Measurements from ENCODE around the gene DDX31.

DDX31 gene

GRCh38 chr9:132694144-132694543, 24.4 kb upstream of the DDX31 start:
- no peak for DNase-seq (ENCODE audit: insufficient read length, low spot score)
- no peak for TF ChIP-seq POLR2A (IDR thresholded peaks at IDR 0.05; ENCODE audit: low read depth, low read length)
- FAIRE-seq, result peak; percentile 87

GRCh38 chr9:132690696-132691095, 20.9 kb upstream of the DDX31 start:
- FAIRE-seq (no peak), DNase-seq (ENCODE audit: insufficient read length, low spot score) (no peak)
- no peak for TF ChIP-seq POLR2A (IDR thresholded peaks at IDR 0.05; ENCODE audit: low read depth, low read length)

- FAIRE-seq (no peak), DNase-seq (ENCODE audit: insufficient read length, low spot score) (no peak)
- TF ChIP-seq POLR2A (IDR thresholded peaks at IDR 0.05; ENCODE audit: low read depth, low read length), result no peak
Measured at GRCh38 chr9:132683873-132684272, 14.1 kb upstream of the DDX31 start.

- TF ChIP-seq POLR2A (IDR thresholded peaks at IDR 0.05; ENCODE audit: low read depth, low read length), result no peak
- DNase-seq (ENCODE audit: insufficient read length, low spot score), result no peak
- FAIRE-seq, result no peak
Measured at GRCh38 chr9:132681561-132681960, 11.8 kb upstream of the DDX31 start.

GRCh38 chr9:132679946-132680625, 10.3 kb upstream of the DDX31 start:
- FAIRE-seq (no peak), DNase-seq (ENCODE audit: insufficient read length, low spot score) (no peak)
- TF ChIP-seq POLR2A (IDR thresholded peaks at IDR 0.05; ENCODE audit: low read depth, low read length), result no peak

GRCh38 chr9:132677976-132678375, 8.2 kb upstream of the DDX31 start:
- TF ChIP-seq POLR2A (IDR thresholded peaks at IDR 0.05; ENCODE audit: low read depth, low read length), result no peak
- no peak for FAIRE-seq

GRCh38 chr9:132674485-132674884, 4.7 kb upstream of the DDX31 start:
- FAIRE-seq, result no peak
- no peak for DNase-seq (ENCODE audit: insufficient read length, low spot score)
- TF ChIP-seq POLR2A (IDR thresholded peaks at IDR 0.05; ENCODE audit: low read depth, low read length), result no peak

More at GRCh38 chr9:132677976-132678375, 8.2 kb upstream of the DDX31 start:
- no peak for DNase-seq (ENCODE audit: insufficient read length, low spot score)

GRCh38 chr9:132673355-132673754, 3.6 kb upstream of the DDX31 start:
- FAIRE-seq (no peak), DNase-seq (ENCODE audit: insufficient read length, low spot score) (peak; percentile 26)
- no peak for TF ChIP-seq POLR2A (IDR thresholded peaks at IDR 0.05; ENCODE audit: low read depth, low read length)

GRCh38 chr9:132672413-132672690, 2.6 kb upstream of the DDX31 start:
- FAIRE-seq, result no peak
- no peak for DNase-seq (ENCODE audit: insufficient read length, low spot score)

GRCh38 chr9:132671620-132672412, 2.0 kb upstream of the DDX31 start:
- FAIRE-seq (peak; percentile 84), DNase-seq (ENCODE audit: insufficient read length, low spot score) (no peak)
- TF ChIP-seq POLR2A (IDR thresholded peaks at IDR 0.05; ENCODE audit: low read depth, low read length), result no peak

More at GRCh38 chr9:132672413-132672690, 2.6 kb upstream of the DDX31 start:
- no peak for TF ChIP-seq POLR2A (IDR thresholded peaks at IDR 0.05; ENCODE audit: low read depth, low read length)

GRCh38 chr9:132670457-132671391, 941 bp upstream of the DDX31 start, which contains the start of gene GTF3C4:
Gene GTF3C4 (plus strand): TSS chr9:132670464. CDS start chr9:132670599, 135 bp downstream.
- FAIRE-seq (no peak), DNase-seq (ENCODE audit: insufficient read length, low spot score) (peak; percentile 81)
- peak; percentile 53; the same call in 1 of the 2 replicates for TF ChIP-seq POLR2A (IDR thresholded peaks at IDR 0.05; ENCODE audit: low read depth, low read length)

GRCh38 chr9:132669319-132669697, 475 bp downstream of the DDX31 start:
- no peak for TF ChIP-seq POLR2A (IDR thresholded peaks at IDR 0.05; ENCODE audit: low read depth, low read length)
- FAIRE-seq (peak; percentile 75), DNase-seq (ENCODE audit: insufficient read length, low spot score) (peak; percentile 85)

GRCh38 chr9:132663851-132664250, 5.9 kb downstream of the DDX31 start:
- FAIRE-seq (no peak), DNase-seq (ENCODE audit: insufficient read length, low spot score) (no peak)
- no peak for TF ChIP-seq POLR2A (IDR thresholded peaks at IDR 0.05; ENCODE audit: low read depth, low read length)

- TF ChIP-seq POLR2A (IDR thresholded peaks at IDR 0.05; ENCODE audit: low read depth, low read length), result no peak
- FAIRE-seq (no peak), DNase-seq (ENCODE audit: insufficient read length, low spot score) (no peak)
Measured at GRCh38 chr9:132663117-132663516, 6.7 kb downstream of the DDX31 start.
